HEK293 (cell line): ENCODE results near the gene TSHZ2.

Source experiments
- CTCF ChIA-PET: fragments of 350-600 bp; formaldehyde crosslinking; extraction: SDS; loops from one replicate; lab custom pipeline; 2021; ENCODE audit warnings: antibody characterized with exemption; lab: Yijun Ruan, JAX
- POLR2A ChIA-PET: fragments of 300-600 bp; formaldehyde crosslinking; extraction: SDS; loops from one replicate; lab custom pipeline; 2020; ENCODE audit warnings: antibody characterized with exemption, inconsistent platforms; lab: Yijun Ruan, JAX
- H3K27ac ChIP-seq: fragments of 200-500 bp; sonication (Bioruptor generic); 2 replicates; pipeline ENCODE4 v1.5.1; 2014; ENCODE audit warnings: low read depth, low read length, control low read depth, inconsistent platforms; ENCODE audit errors: extremely low read depth
- H3K36me3 ChIP-seq, 2 experiments: fragments of 200-500 bp in 1 of 2; sonication (Bioruptor generic) in 1 of 2; 1 replicate in 1 of 2; 2 replicates in 1 of 2; pipeline ENCODE4 v1.5.1; 2014 to 2017; ENCODE audit warnings: inconsistent platforms in 2 of 2, low read length in 2 of 2; ENCODE audit not compliant: control insufficient read depth in 2 of 2, insufficient read depth in 1 of 2
- H3K4me1 ChIP-seq: fragments of 200-500 bp; sonication (Bioruptor generic); 2 replicates; pipeline ENCODE4 v1.5.1; 2014; ENCODE audit warnings: mild to moderate bottlenecking, low read length, inconsistent platforms; ENCODE audit not compliant: control insufficient read depth, insufficient read depth
- H3K4me3 ChIP-seq: 2 replicates; pipeline ENCODE4 v1.5.1; 2011; ENCODE audit warnings: low read depth, mild to moderate bottlenecking, control low read depth, low read length, moderate library complexity
- H3K9me3 ChIP-seq: fragments of 200-500 bp; sonication (Bioruptor generic); 2 replicates; pipeline ENCODE4 v1.5.1; 2014; ENCODE audit warnings: low read depth, low read length, inconsistent platforms; ENCODE audit not compliant: control insufficient read depth, insufficient read depth
- CTCF ChIP-seq: fragments of 450-650 bp; formaldehyde crosslinking; IDR thresholded peaks from 2 replicates; pipeline ENCODE4 v1.5.1; 2016; ENCODE audit warnings: missing biosample characterization, missing genetic modification characterization
- GLIS1 ChIP-seq: fragments of 450-650 bp; formaldehyde crosslinking; IDR thresholded peaks from 2 replicates; pipeline ENCODE4 v1.5.1; 2016; ENCODE audit warnings: missing biosample characterization, missing genetic modification characterization
- PRDM4 ChIP-seq: fragments of 450-650 bp; formaldehyde crosslinking; IDR thresholded peaks from 2 replicates; pipeline ENCODE4 v1.5.1; 2017; ENCODE audit warnings: missing biosample characterization, missing genetic modification characterization
- RBAK ChIP-seq: fragments of 450-650 bp; formaldehyde crosslinking; IDR thresholded peaks from 2 replicates; pipeline ENCODE4 v1.5.1; 2016; ENCODE audit warnings: missing biosample characterization, missing genetic modification characterization
- TRIM28 ChIP-seq: IDR thresholded peaks from 2 replicates; pipeline ENCODE4 v1.6.1; 2011; ENCODE audit warnings: low read length, control low read depth, borderline replicate concordance
- ZBTB7A ChIP-seq: fragments of 450-650 bp; formaldehyde crosslinking; IDR thresholded peaks from 2 replicates; pipeline ENCODE4 v1.5.1; 2016; ENCODE audit warnings: low read depth, missing biosample characterization, missing genetic modification characterization
- ZFP3 ChIP-seq: fragments of 450-650 bp; formaldehyde crosslinking; IDR thresholded peaks from 2 replicates; pipeline ENCODE4 v1.5.1; 2016; ENCODE audit warnings: low read depth, missing biosample characterization, missing genetic modification characterization
- ZNF214 ChIP-seq: fragments of 450-650 bp; formaldehyde crosslinking; IDR thresholded peaks from 2 replicates; pipeline ENCODE4 v1.5.1; 2017; ENCODE audit warnings: missing biosample characterization, mild to moderate bottlenecking, missing genetic modification characterization, borderline replicate concordance
- ZNF248 ChIP-seq: fragments of 450-650 bp; formaldehyde crosslinking; IDR thresholded peaks from 2 replicates; pipeline ENCODE4 v1.5.1; 2017; ENCODE audit warnings: missing biosample characterization, missing genetic modification characterization
- ZNF280C ChIP-seq: fragments of 450-650 bp; formaldehyde crosslinking; IDR thresholded peaks from 2 replicates; pipeline ENCODE4 v1.5.1; 2016; ENCODE audit warnings: missing biosample characterization, missing genetic modification characterization
- ZNF354C ChIP-seq: fragments of 450-650 bp; formaldehyde crosslinking; IDR thresholded peaks from 2 replicates; pipeline ENCODE4 v1.5.1; 2016; ENCODE audit warnings: missing biosample characterization, missing genetic modification characterization, low read depth, borderline replicate concordance
- ZNF530 ChIP-seq: fragments of 450-650 bp; formaldehyde crosslinking; IDR thresholded peaks from 2 replicates; pipeline ENCODE4 v1.5.1; 2016; ENCODE audit warnings: low read depth, missing biosample characterization, missing genetic modification characterization
- ZNF664 ChIP-seq: fragments of 450-650 bp; formaldehyde crosslinking; IDR thresholded peaks from 2 replicates; pipeline ENCODE4 v1.5.1; 2016; ENCODE audit warnings: missing biosample characterization, missing genetic modification characterization
- ZNF785 ChIP-seq: fragments of 450-650 bp; formaldehyde crosslinking; IDR thresholded peaks from 2 replicates; pipeline ENCODE4 v1.5.1; 2016; ENCODE audit warnings: missing biosample characterization, missing genetic modification characterization
- ZSCAN4 ChIP-seq: fragments of 450-650 bp; formaldehyde crosslinking; IDR thresholded peaks from 2 replicates; pipeline ENCODE4 v1.5.1; 2017; ENCODE audit warnings: missing biosample characterization, missing genetic modification characterization
- TF ChIP-seq, protein P1 (sequence below): fragments of 450-650 bp; formaldehyde crosslinking; IDR thresholded peaks from 2 replicates; pipeline ENCODE4 v1.5.1; 2016; ENCODE audit warnings: missing biosample characterization, missing genetic modification characterization
- TF ChIP-seq, protein P2 (sequence below): fragments of 450-650 bp; formaldehyde crosslinking; IDR thresholded peaks from 2 replicates; pipeline ENCODE4 v1.5.1; 2016; ENCODE audit warnings: missing biosample characterization, missing genetic modification characterization, low read depth

TSHZ2 gene

DNA sequence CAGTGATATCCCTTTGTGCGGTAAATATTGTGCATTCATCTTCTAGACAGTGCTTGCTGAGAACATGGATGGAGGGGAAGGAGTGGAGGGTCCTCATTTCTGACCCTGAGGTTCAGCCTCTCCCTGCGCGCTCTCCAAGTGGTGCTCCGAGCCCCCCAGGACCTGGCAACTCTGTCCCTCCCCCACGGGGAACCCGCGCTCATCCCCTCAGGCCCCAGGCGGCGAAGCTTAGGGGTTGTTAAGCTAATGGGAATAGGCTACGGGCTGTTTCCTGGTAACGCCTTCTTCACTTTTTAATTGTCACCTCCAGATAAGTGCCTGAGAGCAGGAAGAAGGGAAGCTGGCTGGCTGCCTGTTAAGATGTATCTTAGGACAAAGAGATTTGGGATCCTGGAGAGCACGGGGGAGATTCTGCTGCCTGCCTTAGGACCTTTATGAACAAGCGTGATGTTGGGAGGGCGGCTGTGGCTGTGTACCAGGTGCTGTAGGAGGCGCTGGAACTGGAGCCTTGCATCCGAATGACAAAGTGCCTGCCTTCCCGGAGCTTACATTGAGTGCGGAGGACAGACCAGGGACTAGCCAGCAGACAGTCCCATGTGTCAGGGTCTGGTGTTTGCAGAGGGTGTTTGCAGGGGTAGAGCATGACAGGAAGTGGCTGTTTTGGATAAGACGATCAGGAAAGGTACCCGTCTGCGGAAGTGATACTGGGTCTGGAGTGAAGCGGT lies 11.7 kb downstream of the TSHZ2 start:
- no peaks in the 10 kb centered on the region for H3K36me3 ChIP-seq
- CTCF ChIA-PET, result no interaction called here
- no peaks in the 10 kb centered on the region for H3K9me3 ChIP-seq
- no peaks in the 10 kb centered on the region for H3K4me1 ChIP-seq
- no peak for TF ChIP-seq ZNF280C
- no peak for TF ChIP-seq PRDM4 (tag by site-specific recombination)
- no peak for TF ChIP-seq ZFP3 (tag by site-specific recombination)
- TF ChIP-seq ZNF530 (tag by site-specific recombination), result no peak
- TF ChIP-seq ZBTB7A (tag by site-specific recombination), result no peak
- TF ChIP-seq ZNF785 (tag by site-specific recombination), result no peak
- TF ChIP-seq TRIM28, result no peak
- TF ChIP-seq ZNF664, result no peak
- TF ChIP-seq ZNF354C (tag by site-specific recombination), result no peak
- TF ChIP-seq GLIS1 (tag by site-specific recombination), result no peak
- TF ChIP-seq, protein P1, sequence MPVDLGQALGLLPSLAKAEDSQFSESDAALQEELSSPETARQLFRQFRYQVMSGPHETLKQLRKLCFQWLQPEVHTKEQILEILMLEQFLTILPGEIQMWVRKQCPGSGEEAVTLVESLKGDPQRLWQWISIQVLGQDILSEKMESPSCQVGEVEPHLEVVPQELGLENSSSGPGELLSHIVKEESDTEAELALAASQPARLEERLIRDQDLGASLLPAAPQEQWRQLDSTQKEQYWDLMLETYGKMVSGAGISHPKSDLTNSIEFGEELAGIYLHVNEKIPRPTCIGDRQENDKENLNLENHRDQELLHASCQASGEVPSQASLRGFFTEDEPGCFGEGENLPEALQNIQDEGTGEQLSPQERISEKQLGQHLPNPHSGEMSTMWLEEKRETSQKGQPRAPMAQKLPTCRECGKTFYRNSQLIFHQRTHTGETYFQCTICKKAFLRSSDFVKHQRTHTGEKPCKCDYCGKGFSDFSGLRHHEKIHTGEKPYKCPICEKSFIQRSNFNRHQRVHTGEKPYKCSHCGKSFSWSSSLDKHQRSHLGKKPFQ (tag by site-specific recombination), result no peak
- TF ChIP-seq, all 188 proteins: peak for 0
- POLR2A ChIA-PET, result no interaction called here
- H3K4me3 ChIP-seq, result no peak overlapping the region
- no peak overlapping the region for H3K27ac ChIP-seq

GRCh38 chr20:52984451-52984810 lies 12.3 kb downstream of the TSHZ2 start:
- Histone ChIP-seq H3K4me1 (no peaks in the 10 kb centered on the region), H3K9me3 (no peaks in the 10 kb centered on the region), H3K4me3 (no peak overlapping the region)
- TF ChIP-seq, protein P2, sequence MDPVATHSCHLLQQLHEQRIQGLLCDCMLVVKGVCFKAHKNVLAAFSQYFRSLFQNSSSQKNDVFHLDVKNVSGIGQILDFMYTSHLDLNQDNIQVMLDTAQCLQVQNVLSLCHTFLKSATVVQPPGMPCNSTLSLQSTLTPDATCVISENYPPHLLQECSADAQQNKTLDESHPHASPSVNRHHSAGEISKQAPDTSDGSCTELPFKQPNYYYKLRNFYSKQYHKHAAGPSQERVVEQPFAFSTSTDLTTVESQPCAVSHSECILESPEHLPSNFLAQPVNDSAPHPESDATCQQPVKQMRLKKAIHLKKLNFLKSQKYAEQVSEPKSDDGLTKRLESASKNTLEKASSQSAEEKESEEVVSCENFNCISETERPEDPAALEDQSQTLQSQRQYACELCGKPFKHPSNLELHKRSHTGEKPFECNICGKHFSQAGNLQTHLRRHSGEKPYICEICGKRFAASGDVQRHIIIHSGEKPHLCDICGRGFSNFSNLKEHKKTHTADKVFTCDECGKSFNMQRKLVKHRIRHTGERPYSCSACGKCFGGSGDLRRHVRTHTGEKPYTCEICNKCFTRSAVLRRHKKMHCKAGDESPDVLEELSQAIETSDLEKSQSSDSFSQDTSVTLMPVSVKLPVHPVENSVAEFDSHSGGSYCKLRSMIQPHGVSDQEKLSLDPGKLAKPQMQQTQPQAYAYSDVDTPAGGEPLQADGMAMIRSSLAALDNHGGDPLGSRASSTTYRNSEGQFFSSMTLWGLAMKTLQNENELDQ (tag by site-specific recombination), result no peak
- no peak for TF ChIP-seq CTCF (tag by site-specific recombination)
- no peak for TF ChIP-seq RBAK (tag by site-specific recombination)
- TF ChIP-seq ZNF248, result no peak
- TF ChIP-seq ZNF214 (tag by site-specific recombination), result no peak
- no peak for TF ChIP-seq ZSCAN4 (tag by site-specific recombination)
- TF ChIP-seq, all 188 proteins: peak for 0
- CTCF ChIA-PET, result no interaction called here
- POLR2A ChIA-PET, result no interaction called here
- no peak overlapping the region for H3K27ac ChIP-seq
- no peaks in the 10 kb centered on the region for H3K36me3 ChIP-seq
